ENCODE results near the gene PRR33. TPM values are rescaled to one million over a fixed set of nuclear protein-coding genes. Genes with fewer than 3 reads are reported as not detected.

Gene PRR33
- total RNA-seq, 2 donors from 2014 or later, result not detected

DNA sequence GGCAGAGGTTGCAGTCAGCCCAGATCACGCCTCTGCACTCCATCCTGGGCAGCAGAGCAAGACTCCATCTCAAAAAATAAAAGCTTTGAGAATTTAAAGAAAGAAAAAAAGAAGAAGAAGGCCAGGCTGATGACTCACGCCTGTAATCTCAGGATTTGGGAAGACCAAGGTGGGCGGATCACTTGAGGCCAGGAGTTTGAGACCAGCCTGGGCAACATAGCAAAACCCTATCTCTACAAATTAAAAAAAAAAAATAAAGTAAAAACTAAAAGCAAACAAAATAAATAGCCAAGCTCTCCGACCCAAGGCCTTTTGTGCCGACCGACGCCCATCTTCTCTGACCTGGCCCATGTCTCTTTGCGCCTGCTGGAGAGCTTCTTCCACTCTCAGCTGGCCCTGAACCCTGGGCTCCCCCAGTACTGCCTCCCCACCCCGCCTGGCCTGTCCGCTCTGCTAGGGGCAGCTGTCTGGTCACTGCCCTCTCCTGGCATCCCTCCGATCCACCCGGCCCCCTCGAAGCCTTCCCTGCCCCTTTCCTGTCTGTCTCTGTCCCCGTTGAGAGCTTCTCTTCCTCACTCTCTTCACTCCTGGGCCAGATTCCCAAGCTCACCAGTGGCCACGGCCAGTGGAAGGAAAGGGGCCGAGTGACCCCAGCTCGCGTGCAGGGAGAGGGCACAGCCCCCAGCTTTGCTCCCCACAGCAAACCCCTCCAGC is 43.6 kb downstream of the PRR33 start:
- TF ChIP-seq, protein P1, sequence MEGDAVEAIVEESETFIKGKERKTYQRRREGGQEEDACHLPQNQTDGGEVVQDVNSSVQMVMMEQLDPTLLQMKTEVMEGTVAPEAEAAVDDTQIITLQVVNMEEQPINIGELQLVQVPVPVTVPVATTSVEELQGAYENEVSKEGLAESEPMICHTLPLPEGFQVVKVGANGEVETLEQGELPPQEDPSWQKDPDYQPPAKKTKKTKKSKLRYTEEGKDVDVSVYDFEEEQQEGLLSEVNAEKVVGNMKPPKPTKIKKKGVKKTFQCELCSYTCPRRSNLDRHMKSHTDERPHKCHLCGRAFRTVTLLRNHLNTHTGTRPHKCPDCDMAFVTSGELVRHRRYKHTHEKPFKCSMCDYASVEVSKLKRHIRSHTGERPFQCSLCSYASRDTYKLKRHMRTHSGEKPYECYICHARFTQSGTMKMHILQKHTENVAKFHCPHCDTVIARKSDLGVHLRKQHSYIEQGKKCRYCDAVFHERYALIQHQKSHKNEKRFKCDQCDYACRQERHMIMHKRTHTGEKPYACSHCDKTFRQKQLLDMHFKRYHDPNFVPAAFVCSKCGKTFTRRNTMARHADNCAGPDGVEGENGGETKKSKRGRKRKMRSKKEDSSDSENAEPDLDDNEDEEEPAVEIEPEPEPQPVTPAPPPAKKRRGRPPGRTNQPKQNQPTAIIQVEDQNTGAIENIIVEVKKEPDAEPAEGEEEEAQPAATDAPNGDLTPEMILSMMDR (IDR thresholded peaks at IDR 0.05), result no peak
- intact Hi-C loops (cut with DNase I), result no loop called here
- H3K9me3 ChIP-seq, result no peaks in the 10 kb centered on the region
- DNase-seq, result no peak
- no peaks in the 10 kb centered on the region for H3K36me3 ChIP-seq
- no peaks in the 10 kb centered on the region for H3K4me1 ChIP-seq
- no peak overlapping the region for H3K27ac ChIP-seq
- H3K9ac ChIP-seq (ENCODE audit: low read depth in 2 of 2, low read length in 2 of 2), result no peak overlapping the region
- no peak overlapping the region for H3K4me3 ChIP-seq
- H3K27me3 ChIP-seq, result no peaks in the 10 kb centered on the region

DNA sequence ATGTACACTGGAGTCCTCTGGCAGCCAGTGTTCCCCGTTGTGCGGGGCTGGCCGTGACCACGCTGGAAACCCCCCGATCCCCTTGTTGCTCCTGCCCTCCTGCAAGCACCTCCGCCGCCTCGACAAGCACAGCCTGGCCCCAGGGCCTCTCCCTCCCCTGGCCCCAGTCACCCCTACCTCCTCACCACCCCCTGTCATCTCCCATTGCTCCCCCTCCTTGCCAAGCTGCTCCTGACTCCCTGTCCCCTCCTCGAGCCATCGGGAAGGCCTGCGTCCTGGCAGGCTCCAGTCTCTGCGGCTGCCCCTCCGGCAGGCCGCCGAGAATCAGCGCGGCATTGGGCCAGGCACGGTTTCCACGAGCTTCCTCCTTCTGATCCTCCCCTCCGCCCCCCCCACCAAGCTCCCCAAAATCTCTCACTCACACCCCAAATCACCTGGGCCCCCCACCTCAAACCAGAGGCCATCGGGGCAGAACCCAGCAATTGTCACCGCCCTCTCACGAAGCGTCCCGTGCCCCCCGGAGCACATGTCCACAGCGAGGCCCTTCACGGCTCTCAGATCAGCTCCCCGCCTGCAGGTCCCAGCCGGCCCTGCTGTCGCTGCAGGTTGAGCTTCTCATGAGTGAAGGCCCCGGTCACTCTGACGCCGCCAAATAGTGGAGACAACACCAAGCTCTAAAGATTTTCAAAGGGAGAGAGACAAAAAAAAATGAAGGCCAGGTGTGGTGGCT is 44.5 kb downstream of the PRR33 start:
- Histone ChIP-seq H3K36me3 (no peaks in the 10 kb centered on the region), H3K27ac (no peak overlapping the region), H3K9me3 (no peaks in the 10 kb centered on the region), H3K4me3 (no peak overlapping the region), H3K27me3 (no peaks in the 10 kb centered on the region), H3K4me1 (no peaks in the 10 kb centered on the region), H3K9ac (ENCODE audit: low read depth in 2 of 2, low read length in 2 of 2) (no peak overlapping the region)
- intact Hi-C loops (cut with DNase I), result no loop called here
- no peak for DNase-seq
- TF ChIP-seq, protein P1 (IDR thresholded peaks at IDR 0.05), result no peak

DNA sequence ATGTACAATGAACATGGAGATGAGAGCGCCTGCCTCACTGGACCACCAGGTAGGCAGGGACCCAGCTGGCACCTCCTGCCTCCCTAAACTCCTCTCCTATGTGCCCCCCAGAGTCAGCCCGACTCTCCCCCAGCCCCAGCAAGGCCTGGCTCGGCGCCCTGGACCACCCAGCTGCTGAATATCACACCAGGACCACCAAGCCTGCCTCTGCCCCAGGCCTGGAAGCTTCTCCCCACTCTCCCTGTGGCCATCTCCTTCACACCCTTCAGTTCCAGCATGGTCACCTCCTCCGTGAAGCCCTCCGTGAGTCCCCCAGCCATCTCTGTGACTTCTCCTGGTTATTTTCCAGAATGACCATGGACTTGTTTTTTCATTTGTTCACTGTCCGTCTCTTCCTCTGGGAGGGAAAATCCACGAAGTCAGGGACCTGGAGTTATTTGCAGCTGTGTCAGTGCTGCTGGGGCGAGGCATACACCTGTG is 45.2 kb downstream of the PRR33 start:
- TF ChIP-seq, protein P1 (IDR thresholded peaks at IDR 0.05), result no peak
- H3K27ac ChIP-seq, result no peak overlapping the region
- H3K27me3 ChIP-seq, result no peaks in the 10 kb centered on the region
- H3K4me3 ChIP-seq, result no peak overlapping the region
- no peaks in the 10 kb centered on the region for H3K36me3 ChIP-seq
- intact Hi-C loops (cut with DNase I), result no loop called here
- H3K9me3 ChIP-seq, result no peaks in the 10 kb centered on the region
- no peak overlapping the region for H3K9ac ChIP-seq (ENCODE audit: low read depth in 2 of 2, low read length in 2 of 2)
- no peak for DNase-seq
- H3K4me1 ChIP-seq, result no peaks in the 10 kb centered on the region

DNA sequence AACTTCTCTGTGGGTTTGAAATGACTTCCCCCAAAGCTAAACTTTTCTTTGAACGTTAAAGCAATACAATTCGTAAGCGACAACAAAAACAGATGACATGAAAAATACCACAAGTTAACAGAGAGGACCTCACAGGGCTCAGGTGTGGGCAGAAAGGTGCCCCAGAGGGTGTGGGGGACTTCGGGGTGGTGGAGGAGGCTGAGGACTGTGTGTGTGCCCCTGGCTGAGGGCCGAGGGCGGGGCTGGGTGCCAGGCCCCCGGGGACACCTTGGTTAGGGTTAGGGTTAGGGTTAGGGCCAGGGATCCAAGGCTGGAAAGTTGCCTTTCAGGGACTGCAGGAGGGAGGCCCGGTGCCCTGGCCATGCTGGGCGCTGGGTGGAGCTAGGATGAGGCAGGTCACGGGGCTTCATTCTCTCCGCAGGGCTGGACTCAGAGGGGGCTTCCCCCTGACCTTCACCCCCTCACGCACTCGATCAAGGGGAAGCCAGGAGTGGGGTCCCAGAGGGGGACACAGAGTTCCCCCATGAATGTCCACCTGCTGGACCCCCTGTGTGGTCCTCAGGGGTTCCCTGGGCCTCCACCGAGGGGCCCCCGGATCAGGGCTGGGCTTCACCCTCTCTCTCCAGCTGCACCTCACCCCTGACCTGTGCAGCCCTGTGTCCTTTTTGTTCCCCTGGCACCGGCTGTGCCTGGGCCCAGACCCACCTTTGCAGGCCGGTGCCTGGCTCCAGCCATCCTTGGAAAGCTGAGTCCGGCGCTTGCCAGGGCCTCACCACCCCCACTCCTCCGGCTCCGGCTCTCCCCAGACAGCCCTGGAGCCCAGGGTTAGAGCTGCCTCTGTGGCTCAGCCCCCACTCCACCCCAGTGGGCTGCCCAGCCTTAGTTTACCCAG is 45.9 kb downstream of the PRR33 start:
- Histone ChIP-seq H3K4me3 (no peak overlapping the region), H3K27me3 (no peaks in the 10 kb centered on the region), H3K9ac (ENCODE audit: low read depth in 2 of 2, low read length in 2 of 2) (no peak overlapping the region), H3K9me3 (no peaks in the 10 kb centered on the region), H3K27ac (no peak overlapping the region), H3K4me1 (no peaks in the 10 kb centered on the region), H3K36me3 (no peaks in the 10 kb centered on the region)
- intact Hi-C loops (cut with DNase I), result no loop called here
- no peak for DNase-seq
- TF ChIP-seq, protein P1 (IDR thresholded peaks at IDR 0.05), result no peak

DNA sequence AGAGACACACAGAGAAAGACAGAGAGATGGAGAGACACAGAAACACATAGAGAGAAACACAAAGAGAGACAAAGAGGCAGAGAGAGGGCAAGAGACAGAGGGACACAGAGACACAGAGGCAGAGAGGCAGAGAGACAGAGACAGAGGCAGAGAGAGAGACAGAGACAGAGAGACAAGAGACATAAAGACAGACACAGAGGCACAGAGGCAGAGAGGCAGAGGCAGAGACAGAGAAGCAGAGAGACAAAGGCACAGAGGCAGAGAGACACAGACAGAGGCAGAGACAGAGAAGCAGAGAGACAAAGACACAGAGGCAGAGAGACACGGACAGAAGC is 46.6 kb downstream of the PRR33 start:
- no peak for DNase-seq
- Histone ChIP-seq H3K9ac (ENCODE audit: low read depth in 2 of 2, low read length in 2 of 2) (no peak overlapping the region), H3K4me1 (no peaks in the 10 kb centered on the region), H3K4me3 (no peak overlapping the region), H3K9me3 (no peaks in the 10 kb centered on the region), H3K27ac (no peak overlapping the region), H3K36me3 (no peaks in the 10 kb centered on the region), H3K27me3 (no peaks in the 10 kb centered on the region)
- intact Hi-C loops (cut with DNase I), result no loop called here
- TF ChIP-seq, protein P1 (IDR thresholded peaks at IDR 0.05), result no peak

Data from colonic mucosa (tissue), 4 donors.